Suppressor macrophage treated with lipopolysaccharide for 4 hours (primary cell): ENCODE results near the gene CELSR3.

Experiments used
- DNase-seq: peaks from one replicate; pipeline ENCODE4 v3.0.0-alpha.2; 2020

Gene CELSR3

DNA sequence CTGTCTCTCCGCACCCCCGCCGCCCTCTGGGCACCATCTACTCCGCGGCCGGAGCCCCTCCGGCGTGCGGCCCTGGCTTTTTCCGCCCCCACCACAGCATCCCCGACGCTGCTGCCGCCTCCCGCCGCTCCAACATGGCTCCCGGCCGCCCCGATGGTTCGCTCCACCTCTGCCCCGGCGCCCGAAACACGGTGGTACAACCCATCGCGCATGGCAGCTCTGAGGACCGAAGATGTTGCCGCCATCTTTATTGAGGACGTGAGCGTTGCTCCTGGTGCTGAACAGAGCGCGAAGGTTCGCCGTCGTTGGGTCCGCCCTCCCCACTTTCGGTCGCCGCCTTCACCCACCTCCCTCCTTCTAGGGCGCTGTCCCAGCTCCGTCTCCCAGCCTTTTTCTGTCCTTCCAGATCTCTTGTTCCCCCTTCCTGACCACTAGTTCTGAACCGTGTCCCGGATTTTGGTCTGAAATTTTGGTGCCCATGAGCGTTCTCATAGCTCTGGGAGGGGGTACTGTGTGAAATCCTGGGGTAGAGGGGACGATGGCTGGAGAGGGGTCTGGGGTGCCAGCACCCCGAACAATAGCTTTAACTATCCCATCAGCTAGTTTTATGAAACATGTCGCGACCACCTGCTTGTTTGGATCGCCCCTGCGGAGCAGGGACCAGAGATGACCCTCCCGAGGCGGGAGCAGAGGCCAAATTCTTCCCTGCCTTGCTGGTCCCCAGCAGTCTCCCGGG lies at the start of gene CELSR3:
TSS of gene CELSR3 (minus strand) at position 134 of the 736 bp plus-strand sequence. CDS start 252 bp downstream, outside the sequence.
- peak; percentile 80 for DNase-seq

GRCh38 chr3:48711727-48712126 lies 49.0 kb upstream of the CELSR3 start:
- DNase-seq: no peak

GRCh38 chr3:48709051-48709461 lies 46.4 kb upstream of the CELSR3 start:
- DNase-seq: no peak

DNA sequence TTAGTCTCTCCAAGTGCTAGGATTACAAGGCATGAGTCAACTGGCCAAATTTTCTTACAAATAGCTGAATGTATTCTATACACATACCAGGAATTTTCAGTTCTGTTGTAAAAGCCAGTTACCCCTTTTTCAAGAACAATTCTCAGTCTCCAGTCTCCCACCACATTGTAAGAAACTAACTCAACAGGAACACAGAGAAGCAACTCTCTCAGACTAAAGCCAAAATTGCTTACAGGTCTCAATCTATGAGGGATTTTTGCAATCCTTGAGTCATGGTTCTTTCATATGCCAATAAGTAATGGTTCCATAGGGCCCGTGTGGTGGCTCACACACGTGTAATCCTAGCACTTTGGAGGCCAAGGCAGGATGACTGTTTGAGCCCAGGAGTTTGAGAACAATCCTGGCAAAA lies 45.8 kb upstream of the CELSR3 start:
- DNase-seq: peak; percentile 48

GRCh38 chr3:48707157-48707556 lies 44.5 kb upstream of the CELSR3 start:
- no peak for DNase-seq

GRCh38 chr3:48702320-48702920 lies 39.7 kb upstream of the CELSR3 start:
- no peak for DNase-seq

DNA sequence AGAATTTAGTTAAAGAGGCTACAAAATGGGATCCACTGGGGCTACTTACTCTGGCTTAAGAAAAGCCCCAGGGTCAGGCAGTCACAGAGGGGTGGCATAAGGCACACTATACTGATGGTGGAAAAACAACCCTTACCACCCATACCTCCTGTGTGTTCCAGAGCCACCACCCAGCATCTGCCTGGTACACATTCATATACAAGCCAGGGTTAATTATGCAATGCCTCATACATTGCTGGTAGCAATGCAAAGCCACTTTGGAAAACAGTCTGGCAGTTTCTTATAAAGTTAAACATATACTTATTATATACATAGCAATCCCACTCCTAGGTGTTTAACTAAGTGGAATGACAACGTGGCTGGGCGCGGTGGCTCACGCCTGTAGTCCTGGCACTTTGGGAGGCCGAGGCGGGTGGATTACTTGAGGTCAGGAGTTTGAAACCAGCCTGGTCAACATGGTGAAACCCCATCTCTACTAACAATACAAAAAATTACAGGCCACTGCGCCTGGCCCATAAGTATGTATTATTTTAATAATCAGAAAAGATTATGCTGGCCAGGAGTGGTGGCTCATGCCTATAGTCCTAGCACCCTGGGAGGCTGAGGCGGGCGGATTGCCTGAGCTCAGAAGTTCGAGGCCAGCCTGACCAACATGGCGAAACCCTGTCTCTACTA lies 38.2 kb upstream of the CELSR3 start:
- DNase-seq: no peak

DNA sequence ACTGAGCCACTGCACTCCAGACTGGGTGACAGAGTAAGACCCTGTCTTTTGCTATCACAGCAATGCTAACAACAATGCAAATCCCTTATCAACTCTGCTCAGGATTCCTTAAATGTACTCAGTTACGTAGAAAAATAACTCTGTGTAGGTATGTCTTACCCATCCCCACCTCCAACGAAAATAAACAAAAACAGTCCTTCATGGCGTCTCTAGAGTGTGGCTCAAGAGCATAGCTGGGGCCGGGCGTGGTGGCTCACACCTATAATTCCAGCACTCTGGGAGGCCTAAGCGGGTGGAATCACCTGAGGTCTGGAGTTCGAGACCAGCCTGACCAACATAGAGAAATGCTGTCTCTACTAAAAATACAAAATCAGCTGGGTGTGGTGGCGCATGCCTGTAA lies 36.2 kb upstream of the CELSR3 start:
- DNase-seq: no peak

GRCh38 chr3:48697952-48698351 lies 35.3 kb upstream of the CELSR3 start:
- DNase-seq: no peak

- no peak for DNase-seq
Observed at GRCh38 chr3:48696601-48697000, 33.9 kb upstream of the CELSR3 start.

GRCh38 chr3:48696156-48696555 lies 33.5 kb upstream of the CELSR3 start:
- no peak for DNase-seq

DNA sequence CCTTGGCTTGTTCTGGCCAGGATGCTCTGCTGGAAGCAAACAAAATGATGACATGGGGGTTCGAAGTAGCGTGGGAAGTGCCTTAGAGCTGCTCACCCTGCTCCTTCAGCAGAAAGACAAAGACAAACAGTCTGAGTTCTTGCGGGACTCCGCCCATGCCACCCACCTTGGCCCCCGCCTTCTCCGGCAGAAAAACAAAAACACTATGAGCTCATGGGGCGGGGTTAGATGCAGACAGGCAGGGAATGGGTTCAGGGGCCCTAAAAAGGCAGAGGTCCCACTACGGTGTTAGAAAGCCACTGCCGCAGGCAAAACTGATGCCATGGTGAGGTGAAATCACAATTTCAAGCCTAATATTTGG lies 32.7 kb upstream of the CELSR3 start:
- no peak for DNase-seq

- no peak for DNase-seq
Observed at GRCh38 chr3:48694610-48695392, 32.1 kb upstream of the CELSR3 start.

- no peak for DNase-seq
Observed at GRCh38 chr3:48693826-48694225, 31.1 kb upstream of the CELSR3 start.

DNA sequence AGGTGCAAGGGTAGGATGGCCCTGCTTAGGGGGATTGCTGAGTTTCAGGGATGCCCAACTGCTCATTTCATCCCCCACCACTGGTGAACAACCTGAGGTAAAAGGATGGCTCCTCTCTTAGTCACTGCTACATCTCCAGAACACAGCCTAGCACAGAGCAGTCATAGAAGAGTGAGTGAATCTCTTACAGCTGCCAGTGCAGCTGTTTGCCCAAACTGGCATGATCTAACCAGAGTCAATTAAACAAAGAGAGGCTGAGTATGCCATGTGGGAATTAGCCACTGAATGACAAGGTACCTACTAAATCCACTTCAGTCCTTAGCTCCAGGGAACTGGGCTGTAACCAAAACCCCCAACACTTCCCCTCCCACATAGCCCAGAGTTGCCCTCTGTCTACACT lies 29.9 kb upstream of the CELSR3 start:
- DNase-seq: no peak

- no peak for DNase-seq
Observed at GRCh38 chr3:48690846-48691458, 28.3 kb upstream of the CELSR3 start.

DNA sequence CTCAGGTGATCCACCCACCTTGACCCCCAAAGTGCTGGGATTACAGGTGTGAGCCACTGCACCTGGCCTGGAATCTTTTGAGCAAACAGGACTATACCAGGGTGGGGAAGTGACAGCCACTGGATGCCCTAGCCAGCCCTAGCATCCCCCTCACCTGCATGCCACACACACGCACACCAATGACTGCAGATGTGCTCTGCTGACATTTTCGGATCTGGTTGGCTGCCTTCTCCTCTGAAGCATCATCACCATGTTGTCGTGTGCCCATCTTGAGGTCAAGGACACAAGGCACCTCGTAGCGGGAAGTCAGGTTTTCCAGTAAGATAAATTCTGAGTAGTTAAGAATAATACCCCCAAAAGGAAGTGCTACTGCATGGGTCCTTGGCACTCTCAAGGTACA lies 26.7 kb upstream of the CELSR3 start:
- DNase-seq: no peak

- no peak for DNase-seq
Observed at GRCh38 chr3:48688737-48689075, 26.0 kb upstream of the CELSR3 start.

- no peak for DNase-seq
Observed at GRCh38 chr3:48688032-48688736, 25.5 kb upstream of the CELSR3 start.

GRCh38 chr3:48687220-48687678 lies 24.6 kb upstream of the CELSR3 start:
- no peak for DNase-seq

DNA sequence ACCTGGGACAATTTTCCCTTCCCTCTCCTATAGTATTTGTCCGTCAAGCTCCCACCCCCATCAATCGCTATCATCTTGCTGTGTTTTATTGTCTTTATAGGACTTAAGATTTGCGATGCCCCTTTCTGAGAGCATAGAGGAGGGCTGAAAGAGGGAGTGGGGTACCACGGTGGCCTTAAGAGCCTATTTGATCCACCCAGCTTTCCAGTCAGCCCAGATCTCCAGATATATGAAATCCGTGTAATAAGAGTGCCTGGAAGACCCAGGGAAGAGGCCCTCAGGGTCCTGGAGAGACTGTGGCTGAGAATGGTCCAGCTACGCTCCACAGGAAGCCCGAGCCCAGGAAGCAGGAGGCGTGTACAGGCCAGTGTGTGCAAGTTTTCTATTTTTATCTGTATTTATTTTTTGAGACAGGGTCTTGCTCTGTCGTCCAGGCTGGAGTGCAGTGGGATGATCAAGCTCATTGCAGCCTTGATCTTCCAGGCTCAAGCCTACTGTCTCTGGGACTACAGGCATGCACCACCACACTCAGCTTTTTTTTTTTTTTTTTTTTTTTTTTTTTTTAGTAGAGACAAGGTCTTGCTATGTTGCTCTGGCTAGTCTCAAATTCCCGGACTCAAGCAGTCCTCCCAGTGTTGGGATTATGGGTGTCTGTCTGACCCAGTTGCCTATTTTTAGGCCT lies 24.0 kb upstream of the CELSR3 start:
- DNase-seq: no peak
